Hepatic stellate cell (primary cell): ENCODE results near the gene BABAM1.
A peak's percentile ranks its signal among the peaks of the same experiment; 100 is the strongest.

Experiments used
- DNase-seq: peaks from one replicate; pipeline ENCODE4 v3.0.0; 2011; ENCODE audit warnings: low spot score

Gene BABAM1

DNA sequence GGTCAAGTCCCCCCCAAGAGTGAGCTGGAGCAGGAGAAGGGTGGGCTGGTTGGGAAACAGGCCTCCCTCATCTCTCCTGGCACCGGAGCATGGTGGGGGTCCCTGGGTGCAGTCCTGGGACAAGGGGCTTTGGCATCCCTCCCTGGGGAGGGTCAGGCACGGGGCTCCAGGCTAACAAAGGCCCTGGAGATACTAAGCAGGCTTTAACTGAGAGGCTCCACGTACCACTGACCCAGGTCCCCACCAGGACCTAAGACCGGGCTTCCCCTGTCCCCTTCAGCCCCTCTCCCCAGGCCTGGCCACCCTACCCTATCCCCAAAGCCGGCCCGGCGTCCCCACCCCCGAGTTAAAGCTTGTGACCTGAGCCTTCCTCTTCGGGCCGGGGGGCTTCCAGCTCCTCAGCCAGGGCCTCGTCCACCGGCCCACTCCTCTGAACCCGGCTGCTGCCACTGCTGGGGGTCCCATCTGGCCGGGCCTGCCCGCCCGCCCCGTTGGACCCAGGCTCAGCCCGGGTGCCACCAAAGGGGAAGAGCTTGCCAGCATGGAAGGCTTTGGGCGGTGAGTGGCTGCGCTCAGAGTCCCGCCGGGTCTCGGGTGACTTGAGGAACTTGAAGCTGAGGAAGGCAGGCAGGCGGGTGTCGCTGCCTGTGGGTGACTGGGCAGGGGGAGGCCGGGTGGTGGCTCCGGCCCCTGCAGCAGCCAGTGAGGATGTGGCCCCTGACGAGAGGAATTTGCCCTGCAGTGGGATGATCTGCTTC, 57.3 kb downstream of the BABAM1 start:
- DNase-seq, result no peak

DNA sequence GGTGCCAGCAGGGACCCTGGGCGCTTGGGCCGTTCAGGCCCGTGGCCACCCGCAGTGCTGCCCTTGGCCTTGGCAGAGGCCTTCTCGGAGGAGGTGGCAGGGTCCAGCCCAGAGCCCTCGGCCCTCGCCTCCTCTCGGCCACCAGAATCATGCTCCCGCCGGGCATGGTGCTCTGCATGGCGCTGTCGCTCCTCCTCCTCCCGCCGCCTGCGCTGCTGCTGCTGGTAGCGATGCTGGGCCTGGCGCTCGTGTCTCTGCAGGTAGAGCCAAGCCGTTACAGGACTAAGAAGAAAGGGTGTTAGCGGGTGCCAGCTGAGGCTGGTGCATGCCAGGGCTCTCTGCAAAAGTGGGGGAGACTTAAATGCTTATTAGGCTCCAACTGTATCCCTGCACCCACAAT, 57.9 kb downstream of the BABAM1 start:
- no peak for DNase-seq

DNA sequence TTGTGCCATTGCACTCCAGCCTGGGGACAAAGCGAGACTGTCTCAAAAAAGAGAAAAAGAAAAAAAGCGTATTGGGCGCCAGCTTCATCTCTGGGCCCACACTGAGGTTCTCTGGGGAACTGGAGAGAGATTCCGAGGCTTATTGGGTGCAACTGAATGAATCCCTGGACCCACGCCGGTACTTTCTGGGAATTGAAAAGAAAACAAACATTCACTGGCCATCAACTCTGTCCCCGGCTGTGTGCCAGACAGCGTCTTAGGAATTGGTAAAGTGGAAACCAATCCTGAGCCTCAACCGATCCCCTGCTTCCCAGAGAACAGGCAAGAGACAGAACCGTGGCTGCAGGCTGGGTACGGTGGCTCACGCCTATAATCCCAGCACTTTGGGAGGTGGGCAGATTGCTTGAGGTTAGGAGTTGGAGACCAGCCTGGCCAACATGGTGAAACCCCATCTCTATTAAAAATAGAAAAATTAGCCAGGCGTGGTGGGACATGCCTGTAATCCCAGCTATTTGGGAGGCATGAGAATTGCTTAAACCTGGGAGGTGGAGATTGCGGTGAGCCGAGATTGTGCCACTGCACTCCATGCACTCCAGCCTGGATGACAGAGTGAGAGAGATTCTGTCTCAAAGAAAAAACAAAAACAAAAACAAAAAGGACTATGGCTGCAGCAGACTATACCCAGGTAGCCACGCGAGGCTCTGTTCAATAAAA, 58.8 kb downstream of the BABAM1 start:
- DNase-seq, result peak; percentile 78

DNA sequence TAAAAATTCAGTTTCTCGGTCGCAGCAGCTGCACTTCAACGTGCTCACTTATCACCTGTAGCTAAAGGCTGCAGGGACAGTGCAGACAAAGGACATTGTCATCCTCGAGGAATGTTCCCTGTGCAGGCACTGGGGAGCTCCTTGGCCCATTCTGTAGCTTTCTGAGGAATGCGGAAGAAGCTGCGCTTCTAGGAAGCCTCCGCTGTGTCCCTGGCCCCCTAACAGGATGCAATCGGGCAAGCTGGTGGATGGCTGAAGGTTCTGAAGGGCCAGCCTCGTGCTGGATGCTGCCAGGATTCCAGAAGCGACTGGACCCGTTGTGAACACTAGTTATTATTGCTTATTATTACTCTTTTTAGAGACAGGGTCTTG, 59.3 kb downstream of the BABAM1 start:
- DNase-seq, result no peak

DNA sequence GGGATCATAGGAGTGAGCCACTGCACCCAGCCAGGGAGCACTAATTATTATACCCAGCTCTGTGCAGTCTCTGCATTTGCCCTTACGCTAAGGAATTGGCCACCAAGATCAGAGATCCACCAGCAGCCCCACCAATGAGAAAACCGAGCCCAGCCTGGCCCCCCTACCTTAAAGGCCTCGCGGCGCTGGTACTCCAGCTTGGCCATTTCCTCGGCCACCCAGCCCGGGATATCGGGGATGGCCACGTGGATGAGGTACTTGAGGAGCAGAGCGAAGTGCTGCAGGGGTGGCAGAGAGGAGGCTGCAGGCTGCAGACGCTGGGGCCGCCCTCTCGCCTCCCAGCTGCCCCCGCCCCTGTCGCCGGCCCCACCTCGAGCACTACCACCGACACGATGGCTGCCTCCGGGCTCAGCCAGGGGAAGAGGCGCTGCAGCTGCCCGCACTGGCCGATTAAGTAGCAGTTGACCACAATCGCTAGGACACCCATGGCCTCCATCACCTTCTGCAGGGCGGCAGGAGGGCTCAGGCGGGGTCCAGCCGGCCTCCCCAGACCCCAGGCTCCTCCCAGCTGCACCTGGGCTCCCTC, 59.9 kb downstream of the BABAM1 start:
- no peak for DNase-seq

DNA sequence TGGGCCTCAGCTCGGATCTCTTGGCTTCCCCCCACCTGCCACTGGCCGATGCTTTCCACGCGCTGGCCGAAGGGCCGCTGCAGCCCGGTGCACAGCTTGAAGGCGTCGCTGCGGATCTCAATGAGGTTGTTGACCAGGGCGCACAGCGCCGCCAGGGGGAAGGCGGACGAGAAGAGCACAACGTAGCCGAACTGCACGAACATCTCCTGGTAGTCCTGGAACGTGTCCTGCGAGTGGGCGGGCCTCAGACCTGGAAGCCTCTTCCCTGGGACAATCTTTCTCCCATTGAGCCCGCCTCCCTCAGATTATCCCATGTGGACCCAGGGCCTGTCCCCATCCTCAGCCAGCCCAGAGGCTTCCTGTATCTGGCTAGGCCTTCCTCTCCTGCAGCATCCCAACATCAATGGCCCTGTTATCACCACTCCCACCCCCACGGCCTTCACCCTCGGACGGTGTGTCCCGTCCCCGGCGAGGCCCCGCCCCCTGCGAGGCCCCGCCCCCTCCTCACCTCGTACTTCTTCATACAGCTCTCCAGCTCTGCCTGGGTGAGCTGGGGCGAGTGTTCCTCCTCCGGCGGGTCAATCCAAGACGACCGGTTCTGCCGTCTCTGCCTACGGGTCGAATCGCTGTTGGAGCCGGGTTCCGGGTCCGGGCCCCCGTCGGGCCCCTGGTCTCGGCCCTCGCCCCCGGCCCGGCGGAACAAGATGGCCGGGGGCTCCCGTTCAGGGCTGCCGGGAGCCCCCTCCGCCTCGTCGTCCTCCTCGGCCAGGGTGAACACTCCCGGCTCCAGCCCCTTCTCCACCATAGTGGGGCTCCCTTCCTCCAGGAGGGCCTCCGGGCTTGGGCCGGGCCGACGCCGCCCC, 60.6 kb downstream of the BABAM1 start:
- DNase-seq, result no peak
